ENCODE measurements around the gene NTSR1.
A peak's percentile ranks its signal among the peaks of the same experiment; 100 is the strongest.

NTSR1 gene

DNA sequence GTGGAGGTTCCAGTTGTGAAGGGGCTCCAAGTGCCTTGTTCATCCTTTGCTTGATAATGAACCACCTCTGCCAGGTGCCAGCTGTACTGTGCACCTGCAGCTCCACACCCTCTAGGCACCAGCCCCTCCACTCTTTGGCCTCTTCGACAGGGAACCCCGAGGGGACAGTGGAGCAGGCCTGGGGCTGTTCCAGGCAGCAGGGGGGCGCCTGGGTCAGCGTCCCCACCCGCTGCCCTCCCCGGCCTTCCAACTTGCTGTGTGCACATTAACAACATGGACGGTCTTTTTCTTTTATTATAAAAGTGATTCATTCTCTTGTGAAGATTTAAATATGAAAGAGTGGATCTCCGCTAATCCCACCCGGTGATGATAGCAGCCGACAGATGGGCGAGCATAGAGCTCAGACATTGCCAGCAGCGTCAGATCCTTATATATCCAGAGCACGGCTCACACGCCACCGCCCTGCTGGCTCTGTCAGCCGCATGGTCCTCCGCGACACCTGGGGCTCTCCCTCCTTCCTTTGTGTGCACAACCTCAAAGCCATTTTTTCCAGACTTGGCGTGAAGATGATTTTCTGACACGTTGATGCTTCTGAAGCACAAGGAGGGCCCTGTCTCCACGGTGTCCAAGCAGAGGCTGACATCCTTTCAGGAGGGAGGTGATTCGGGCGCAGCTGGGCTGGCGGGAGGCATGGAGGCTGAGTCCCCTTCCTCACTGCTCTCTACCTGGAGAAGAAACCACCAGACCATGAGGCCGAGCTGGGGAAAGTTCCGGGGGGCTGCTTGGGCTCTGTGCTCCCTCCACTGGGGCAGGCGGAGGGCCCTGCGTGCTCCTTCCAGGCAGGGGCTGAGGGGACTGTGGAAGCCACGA, 65.4 kb downstream of the NTSR1 start:
- no peak for DNase-seq

DNA sequence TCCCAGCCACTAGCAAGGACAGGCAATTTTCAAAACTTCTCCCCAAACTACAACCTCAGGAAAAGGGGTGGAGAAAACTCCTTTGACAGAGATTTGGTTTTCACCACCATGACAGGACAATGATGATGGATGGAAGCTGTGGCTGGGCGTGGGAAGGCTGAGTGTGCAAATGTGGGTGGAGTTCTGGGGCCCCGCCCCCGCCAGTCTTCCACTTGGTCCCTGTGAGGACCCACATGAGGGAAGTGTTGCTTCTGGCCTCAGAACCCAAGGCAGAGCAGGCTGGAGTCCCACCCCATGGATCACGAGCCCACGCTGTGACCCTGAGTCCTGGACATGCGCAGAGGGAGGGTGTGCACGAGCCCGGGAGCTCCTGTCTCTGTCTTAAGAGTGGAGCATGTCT, 66.1 kb downstream of the NTSR1 start:
- peak; percentile 14 for DNase-seq

- DNase-seq = no peak
Observed at GRCh38 chr20:62775206-62775605, 66.6 kb downstream of the NTSR1 start.

GRCh38 chr20:62776035-62776691, 67.5 kb downstream of the NTSR1 start:
- DNase-seq = no peak

DNA sequence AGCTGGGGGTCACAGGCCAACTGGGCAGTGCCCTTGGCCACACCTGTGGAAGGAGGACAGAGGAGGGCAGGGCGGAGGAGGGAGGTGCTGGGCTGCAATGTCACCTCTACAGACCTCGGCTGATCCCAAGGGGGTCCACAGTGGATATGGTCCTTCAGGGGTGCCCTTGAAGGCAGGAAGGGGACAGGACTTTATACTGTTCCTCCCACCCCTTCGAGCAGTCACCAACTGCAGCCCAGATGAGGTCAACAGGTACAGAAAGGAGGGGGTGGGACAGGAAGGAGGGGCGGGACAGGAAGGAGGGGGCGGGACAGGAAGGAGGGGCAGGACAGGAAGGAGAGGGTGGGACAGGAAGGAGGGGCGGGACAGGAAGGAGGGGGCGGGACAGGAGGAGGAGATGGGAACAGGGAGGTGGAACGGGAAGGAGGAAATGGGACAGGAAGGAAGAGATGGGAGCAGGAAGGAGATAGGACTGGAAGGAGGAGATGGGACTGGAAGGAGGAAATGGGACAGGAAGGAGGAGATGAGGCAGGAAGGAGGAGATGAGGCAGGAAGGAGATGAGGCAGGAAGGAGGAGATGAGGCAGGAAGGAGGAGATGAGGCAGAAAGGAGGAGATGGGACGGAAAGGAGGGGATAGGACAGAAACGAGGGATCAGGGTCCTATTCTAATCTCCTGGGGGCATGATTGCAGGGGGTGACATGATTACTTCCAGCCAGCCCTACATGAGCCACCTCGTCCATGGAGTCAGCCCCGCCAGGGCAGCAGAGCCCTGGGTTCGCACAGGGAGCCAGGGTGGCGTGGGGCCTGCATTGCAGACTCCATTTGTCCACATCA, 68.3 kb downstream of the NTSR1 start:
- peak; percentile 70 for DNase-seq

DNA sequence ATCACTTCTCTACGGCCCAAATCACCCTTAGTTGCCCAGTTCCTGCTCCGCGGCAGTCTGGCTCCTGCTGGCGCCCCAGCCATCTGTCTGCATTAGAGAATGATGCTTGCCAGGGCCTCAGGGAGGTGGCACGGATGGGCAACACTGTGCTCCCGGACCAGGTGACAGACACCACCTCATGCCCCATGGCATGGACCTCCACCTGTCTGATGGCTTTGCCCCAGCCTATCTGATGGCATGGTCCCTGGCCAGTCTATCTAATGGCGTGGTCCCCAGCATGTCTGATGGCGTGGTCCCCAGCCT, 68.8 kb downstream of the NTSR1 start:
- DNase-seq = no peak

DNA sequence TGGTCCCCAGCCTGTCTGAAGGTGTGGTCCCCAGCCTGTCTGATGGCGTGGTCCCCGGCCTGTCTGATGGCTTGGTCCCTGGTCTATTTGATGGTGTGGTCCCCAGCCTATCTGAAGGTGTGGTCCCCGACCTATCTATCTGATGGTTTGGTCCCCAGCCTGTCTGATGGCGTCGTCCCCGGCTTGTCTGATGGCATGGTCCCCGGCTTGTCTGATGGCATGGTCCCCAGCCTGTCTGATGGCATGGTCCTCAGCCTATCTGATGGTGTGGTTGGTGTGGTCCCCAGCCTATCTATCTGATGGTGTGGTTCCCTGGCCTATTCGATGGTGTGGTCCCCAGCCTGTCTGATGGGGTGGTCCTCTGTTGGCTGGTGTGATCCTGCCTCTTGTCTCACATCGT, 69.4 kb downstream of the NTSR1 start:
- no peak for DNase-seq

GRCh38 chr20:62778601-62779416, 70.2 kb downstream of the NTSR1 start:
- DNase-seq = no peak

GRCh38 chr20:62779417-62779685, 70.7 kb downstream of the NTSR1 start:
- DNase-seq = no peak

- no peak for DNase-seq
Observed at GRCh38 chr20:62780204-62780603, 71.6 kb downstream of the NTSR1 start.

DNA sequence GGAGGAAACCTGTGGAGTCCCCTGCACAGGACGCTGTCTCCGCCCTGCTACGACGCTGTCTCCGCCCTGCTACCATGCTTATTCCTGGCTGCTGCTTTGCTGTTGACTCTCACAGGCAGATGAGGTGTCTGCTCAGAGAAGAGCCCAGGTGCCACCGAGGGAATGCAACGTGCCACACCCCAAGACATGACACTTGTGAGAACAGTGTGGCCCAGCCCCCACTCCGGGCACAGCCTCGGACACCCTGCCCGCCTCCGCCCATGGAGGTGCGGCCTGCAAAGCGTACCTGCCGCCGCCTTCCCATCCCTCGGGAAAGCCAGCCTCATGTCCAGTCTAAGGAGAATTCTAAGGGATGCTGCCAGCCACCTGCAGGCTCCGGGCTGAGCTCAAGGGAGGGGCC, 72.1 kb downstream of the NTSR1 start:
- no peak for DNase-seq

DNA sequence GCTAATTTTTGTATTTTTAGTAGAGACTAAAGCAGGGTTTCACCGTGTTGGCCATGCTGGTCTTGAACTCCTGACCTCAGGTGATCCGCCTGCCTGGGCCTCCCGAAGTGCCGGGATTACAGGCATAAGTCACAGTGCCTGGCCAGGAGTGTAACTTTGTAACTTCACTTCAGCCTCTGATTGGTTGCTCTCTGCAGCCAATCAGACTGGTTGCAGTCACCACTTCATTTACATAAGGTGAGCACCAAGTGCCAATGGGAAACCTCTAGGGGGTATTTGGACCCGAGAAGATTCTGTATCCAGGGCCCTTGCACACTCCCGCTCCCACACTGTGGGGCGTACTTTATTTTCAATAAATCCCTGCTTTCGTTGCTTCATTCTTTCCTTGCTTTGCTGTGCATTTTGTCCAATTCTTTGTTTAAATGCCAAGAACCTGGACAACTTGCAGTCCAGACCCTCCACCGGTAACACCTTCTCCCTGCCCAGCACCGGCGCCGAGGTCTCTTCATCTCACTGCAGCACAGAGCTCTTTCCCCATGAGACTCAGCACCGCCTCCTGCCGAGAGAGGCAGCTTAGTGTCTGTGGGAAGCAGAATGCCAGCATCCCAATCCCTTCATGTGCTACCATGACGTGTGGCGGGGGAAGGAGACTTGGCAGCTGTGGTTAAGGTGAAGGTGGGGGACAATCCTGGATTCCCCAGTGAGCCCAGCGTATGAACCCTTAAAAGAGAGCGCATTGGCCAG, 73.7 kb downstream of the NTSR1 start:
- DNase-seq = no peak

GRCh38 chr20:62782893-62783278, 74.2 kb downstream of the NTSR1 start:
- DNase-seq = no peak

- no peak for DNase-seq
Observed at GRCh38 chr20:62784497-62784896, 75.9 kb downstream of the NTSR1 start.

DNA sequence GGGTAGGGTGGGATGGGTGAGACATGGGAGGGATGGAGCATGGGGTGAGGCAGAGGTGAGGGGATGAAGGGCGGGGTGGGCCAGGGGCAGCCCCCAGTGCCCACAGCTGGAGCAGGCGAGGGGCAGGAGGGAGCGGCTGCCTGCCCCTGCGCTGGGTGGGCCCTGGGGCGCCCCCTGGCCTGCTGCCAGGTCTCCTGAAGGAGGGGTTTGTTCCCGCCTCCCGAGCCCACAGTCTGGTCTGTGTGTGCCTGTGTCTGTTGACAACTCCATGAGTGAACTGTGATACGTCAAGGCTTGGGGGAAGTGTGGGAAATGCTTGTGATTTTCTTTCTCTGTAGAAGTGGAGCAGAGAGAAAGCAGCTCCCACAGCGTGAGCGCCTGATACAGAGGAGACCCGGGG, 76.8 kb downstream of the NTSR1 start:
- no peak for DNase-seq

DNA sequence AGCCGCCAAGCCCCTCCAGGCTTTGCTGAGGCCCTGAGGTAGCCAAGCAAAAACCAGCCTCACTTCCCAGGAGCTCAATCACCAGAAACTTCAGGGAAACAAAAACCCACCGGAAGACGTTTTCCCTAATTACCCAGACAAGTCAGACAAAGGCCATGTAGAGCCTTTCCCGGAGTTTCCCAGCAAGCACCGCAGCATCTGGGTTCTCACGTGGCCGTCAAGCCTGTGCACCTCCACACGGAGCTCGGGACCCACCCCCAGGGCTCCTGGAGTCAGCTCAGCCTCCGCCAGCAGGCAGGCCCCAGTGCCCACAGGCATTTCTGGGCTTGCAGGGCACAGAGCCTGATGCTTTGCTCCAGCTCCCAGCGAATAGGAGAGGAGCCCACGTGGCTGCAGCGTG, 77.5 kb downstream of the NTSR1 start:
- no peak for DNase-seq

DNA sequence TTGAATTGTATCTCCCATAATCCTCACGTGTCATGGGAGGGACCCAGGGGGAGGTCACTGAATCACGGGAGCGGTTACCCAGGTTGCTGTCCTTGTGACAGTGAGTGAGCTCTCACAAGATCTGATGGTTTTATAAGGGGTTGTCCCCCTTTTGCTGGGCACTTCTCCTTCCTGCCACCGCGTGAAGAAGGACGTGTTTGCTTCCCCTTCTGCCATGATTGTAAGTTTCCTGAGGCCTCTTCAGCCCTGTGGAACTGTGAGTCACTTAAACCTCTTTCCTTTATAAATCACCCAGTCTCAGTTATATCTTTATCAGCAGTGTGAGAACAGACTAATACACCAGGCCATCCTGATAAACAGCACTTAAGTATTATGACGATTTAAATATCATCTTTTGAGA, 78.7 kb downstream of the NTSR1 start:
- DNase-seq = peak; percentile 36

DNA sequence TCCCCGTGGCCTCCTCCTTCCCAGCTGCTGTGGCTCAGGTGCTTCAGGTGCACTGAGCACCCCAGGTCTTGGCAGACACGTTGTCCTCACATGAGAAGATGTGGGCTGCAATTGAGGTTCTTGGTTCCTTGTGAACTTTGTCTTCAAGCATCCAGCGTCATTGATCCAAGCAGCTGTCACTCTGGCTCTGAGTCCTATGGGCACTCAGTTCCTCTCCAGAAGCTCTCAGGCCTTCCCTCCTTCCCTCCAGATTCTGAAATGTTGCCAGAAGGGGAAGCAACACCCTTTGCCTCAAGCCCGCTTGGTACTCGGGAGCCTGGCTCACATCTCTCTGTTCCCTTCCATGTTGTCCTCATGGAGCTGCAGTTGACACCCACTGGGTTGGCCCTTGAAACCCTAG, 79.2 kb downstream of the NTSR1 start:
- no peak for DNase-seq

DNA sequence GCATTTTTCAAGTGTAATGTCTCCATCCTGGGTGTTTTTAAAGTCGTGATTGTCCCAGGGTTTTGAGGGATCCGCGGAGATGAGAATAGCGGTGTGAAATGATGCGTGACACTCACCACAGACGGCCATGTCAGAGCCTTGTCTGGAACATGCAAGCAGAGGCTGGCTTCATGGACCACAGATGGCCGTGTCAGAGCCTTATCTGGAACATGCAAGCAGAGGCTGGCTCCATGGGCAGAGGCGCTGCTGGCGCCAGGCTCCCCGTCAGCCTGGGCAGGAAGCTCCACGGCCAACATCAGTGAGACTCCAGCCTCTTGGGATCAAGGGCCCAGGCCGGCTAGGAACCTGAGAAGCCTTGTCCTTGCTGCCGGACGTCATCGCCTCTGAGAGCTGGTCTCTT, 80.0 kb downstream of the NTSR1 start:
- DNase-seq = no peak

GRCh38 chr20:62790075-62790474, 81.4 kb downstream of the NTSR1 start:
- no peak for DNase-seq

DNA sequence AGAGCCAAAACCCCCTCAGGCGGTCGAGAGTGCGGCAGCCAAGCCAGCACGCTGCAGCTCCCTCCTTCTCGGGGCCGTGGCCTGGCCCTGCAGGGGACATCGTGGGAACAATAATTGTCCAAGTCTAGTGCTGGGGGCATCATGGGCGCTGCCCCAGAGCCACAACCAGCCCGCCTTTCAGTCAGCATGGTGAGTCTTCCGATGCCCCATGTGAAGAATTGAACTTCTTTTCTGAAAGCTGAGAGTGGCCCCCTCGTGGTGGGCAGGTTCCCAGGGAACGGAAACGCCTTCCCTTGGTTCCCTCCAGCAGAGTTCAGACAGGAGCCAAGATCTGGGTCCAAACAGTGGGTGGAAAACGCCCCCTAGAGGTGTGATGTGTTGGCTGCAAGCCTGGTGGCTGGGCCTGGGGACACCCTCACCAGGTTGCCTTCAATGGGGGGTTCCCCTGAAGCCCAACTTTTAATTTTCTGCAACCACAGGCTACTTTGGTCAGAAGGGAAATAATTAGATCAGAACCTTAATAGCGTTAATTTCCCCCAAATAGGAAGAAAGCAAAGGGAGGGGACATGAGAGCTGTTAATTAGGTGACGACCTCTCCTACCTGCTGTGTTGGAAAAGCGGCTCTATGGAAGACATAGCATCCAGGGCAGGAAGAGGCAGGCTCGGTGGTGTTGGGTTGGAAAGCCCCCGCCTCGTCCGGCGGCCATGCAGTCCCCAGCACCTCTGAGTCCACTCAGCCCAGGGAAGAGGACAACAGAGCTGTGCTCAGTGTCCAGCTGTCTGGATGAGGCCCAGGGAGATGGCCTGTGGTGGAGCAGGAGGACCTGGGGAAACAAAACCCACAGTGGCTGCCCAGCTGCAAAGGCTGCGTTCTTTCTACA, 82.9 kb downstream of the NTSR1 start:
- peak; percentile 67 for DNase-seq
